GM19238 (cell line): ENCODE measurements around the gene DRD4.
"Not testable (repeated sequence)": the region's sequence is repeated elsewhere in the genome, so short reads cannot be mapped to it uniquely, and the experiment has no call there.

Source experiments
- DNase-seq: peaks from one replicate; pipeline ENCODE4 v3.0.0; 2011; ENCODE audit warnings: low spot score; ENCODE audit not compliant: insufficient read length

The DRD4 gene

DNA sequence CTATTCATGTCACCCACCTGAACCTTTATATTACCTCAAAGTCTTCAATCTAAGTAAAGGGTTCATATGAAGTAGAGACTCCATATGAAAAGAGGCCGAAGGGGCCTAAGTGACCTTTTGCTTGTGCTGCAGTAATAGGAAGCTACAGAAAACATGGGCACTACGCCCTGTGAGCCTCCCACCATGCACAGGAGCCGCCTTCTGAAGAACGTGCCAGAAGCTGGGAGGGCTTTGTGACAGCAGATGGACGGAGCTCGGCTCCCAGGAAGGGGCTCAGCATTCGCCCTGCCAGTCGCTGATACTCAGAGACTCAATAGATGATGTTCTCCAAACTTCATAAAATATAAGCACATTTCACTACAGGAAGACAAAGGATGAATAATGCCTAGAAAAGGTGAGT lies 36.8 kb downstream of the DRD4 start:
- no peak for DNase-seq

DNA sequence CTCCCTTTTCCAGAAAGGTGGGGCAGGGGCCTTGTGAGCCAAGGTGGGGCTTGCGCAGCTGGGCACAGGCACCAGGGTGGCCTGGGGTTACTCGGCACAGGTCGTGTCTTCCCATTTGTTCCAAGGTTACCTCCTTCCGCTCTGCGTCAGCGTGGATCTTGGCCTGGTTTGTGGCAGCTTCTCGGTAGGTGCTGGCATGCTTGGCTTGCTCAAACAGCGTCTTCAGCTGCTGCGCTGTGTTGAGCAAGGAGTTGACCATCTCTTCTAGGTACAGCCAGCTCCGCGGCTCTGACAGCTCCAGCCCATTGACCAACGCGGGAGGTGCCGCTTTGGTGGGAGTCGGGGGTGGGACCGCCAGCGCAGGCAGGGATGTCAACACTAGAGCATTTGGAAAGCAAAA lies 37.3 kb downstream of the DRD4 start:
- no peak for DNase-seq

DNA sequence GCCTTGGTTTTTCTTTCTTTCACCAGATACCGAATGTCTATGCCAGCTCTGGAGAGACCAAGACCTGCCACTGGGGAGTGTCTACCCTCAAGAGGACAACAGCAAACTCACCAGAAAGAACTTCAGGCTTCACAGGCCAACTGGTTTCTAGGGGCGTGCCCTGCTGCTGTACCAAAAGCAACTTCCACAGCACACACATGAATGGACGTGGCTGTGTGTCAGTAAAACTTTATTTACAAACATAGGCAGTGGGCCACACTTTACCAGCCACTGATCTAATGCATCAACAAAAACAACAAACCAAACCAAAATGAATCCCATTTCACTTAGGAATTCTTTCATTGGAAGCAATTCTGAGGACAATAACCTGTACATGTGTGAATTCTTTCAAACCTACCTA lies 41.2 kb downstream of the DRD4 start:
- DNase-seq, result no peak

DNA sequence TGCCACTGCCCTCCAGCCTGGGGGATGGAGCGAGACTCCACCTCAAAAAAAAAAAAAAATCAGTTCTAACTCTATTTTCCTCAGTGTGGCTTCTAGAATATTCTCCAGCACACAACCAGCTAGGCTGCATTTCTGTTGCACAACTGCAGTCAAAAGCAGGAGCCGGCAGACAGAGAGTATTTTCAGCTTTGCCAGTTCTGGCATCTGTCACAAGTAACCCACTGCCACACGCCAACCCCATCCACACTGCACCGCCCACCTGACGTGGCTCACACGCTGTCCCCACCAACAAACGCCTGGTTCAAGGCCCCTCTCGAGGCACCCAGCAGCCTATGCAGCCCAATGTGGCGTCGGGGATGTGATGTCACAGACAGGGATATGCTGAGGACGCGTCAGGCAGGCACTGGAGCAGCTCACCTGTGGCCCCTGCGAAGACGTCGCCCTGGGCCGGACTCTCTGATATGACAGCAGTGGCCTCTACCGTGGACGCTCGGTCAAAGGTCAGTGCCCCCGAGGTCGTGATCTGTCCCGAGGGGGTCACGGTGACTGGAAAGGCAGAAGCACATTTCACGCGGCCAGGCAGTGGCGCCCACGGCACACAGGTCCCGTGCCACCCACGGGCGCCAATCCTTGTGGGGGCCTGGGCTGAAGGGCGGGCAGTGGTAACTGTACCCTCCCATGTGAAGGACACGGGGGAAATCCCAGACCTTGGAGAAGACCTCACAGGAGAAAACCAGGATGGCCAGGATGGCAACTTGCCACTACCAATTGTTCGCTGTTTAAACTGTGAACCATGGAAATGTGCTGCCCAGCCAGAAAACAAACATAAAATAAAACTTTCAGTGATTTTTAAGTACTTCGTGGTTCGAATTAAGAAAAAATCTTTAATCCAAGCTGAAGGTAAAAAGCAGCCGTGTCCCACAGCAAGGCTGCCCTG lies 42.5 kb downstream of the DRD4 start:
- DNase-seq, result no peak

DNA sequence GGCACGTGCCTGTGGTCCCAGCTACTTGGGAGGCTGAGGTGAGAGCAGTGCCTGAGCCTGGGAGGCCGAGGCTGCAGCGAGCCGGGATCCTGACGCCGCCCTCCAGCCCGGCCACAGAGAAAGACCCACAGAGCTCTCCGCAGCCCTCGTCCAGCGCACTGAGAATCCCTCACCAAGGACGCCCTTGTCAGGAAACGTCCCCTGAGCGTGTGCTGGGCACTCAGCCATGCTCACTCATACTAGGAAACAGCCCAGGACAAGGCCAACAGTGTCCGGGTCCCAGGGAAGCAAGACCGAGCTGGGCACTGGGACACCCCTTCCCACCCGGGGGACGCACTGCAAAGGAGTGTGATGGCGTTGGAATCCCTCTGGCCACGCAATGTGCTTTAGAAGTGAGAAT lies 43.4 kb downstream of the DRD4 start:
- DNase-seq, result no peak

DNA sequence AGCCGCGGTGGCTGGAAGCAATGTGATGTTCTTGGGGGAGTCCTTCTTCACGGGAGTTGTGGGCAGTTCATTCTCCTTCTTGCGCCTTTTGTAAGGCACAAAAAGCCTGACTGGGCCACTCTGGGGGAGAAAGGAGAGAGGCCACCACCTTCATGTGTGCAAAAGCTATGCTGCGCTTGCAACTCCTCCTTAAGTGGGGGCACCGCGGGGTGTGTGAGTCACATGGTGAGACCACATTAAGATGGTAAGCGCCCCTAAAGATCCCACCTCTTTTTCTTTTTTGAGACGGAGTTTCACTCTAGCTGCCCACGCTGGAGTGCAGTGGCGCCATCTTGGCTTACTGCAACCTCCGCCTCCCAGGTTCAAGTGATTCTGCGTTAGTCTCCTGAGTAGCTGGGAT lies 43.9 kb downstream of the DRD4 start:
- DNase-seq, result no peak

DNA sequence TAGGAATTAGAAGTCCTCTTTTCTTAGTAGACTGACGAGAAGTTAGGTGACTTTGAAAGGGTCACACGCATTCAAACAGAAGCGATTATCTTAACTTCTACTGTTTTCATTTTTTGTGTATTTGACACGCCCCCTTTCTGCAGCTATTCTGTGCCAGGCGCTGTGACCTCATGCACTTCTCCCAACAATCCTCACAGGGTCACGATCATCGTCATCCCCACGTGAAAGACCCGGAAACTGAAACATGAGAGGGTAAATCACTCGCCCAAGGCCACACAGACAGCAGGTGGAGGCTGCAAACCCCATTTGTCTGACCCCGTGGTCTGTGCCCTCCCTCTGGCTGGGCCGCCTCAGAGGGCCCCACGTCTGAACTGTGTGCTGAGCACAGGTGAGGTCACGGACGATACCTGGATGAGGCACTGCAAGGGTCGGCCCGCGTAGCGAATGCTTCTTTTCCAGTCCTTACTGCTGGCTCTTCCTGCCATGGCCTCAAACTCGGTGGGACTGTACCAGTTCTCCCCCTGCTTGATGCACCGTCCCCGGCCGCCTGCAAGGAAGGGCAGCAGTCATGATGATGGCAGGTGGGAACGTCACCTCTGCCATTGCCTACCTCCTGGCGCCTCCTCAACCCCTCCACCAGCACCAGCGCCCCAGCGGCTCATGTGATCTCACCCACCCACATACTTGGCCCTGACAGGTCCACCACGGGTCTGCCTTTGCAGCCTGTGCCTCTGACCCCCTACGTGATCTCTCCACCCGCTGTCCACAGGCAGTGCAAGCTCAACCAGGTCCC lies 49.6 kb downstream of the DRD4 start:
- DNase-seq, result no peak

DNA sequence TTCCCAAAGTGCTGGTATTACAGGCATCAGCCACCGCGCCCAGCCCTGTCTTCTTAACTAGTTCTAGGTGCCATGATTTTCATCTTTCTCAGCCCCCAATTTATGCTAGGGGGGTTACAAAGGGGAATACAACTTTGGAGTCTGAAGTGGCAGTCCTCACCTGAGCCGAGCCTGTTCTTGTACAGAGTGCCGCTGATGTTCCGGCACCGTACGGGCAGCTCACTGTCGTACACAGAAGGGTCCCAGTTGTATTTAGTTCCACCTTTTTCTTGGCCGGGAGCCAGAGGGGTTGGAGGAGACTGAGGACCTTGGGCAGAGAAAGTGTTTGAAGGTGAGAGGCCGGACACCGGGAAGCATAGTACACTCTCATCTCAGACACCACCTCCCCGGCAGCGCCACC lies 50.7 kb downstream of the DRD4 start:
- DNase-seq, result no peak

DNA sequence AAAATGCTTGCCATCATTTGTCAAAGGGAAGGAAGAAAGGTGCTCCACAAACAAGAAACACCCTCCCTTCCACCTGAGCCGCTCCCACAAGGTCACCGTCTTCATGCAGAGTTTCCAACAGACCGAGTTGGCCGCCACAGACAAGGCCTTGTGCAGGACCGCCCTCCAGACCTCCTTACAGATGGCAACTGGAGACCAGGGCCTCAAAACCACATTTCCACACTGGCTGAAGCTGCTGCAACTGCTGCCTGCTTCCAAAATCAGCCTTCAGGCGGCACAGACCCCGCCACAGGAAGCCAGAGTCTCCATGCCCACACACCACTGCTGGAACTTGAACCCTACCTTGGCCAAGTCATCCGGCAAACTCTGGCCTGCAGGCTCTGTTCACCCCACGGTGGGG lies 51.6 kb downstream of the DRD4 start:
- no peak for DNase-seq

DNA sequence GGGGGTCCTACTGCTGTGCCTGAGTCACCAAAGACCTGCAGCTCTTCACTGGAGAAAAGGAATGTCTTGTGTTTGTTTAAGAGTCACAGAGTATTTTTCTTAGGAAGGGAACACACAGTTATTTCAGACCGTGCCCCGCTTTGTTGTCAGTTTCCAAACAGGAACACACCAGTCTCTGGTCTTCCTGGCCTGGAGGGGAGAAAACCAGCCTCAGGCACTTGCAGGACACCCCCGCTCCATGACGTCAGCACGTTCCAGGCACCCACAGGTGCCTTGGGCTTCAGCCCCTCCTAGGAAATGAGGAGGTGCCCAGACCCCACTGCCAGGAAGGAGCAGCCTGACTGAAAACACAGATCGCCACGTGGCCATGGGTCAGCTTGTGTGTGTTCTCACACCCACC lies 52.6 kb downstream of the DRD4 start:
- DNase-seq, result no peak

DNA sequence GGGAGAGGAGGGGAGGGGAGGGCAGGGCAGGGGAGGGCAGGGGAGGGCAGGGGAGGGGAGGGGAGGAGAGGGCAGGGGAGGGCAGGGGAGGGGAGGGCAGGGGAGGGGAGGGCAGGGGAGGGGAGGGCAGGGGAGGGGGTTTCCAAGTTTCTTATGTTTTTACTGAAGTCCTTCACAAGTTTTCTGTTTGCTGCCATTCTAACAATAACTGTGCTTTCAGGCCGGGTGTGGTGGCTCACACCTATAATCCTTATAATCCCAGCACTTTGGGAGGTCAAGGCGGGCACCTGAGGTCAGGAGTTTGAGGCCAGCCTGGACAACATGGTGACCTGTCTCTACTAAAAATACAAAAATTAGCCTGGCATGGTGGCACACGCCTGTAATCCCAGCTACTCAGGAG lies 53.2 kb downstream of the DRD4 start:
- not testable (repeated sequence) for DNase-seq
